GM19468 (cell line): Measurements from ENCODE around the gene SEC61A1.

ENCODE experiments used
- ATAC-seq: cut with Tn5 transposase; IDR thresholded peaks from one replicate; pipeline ENCODE4 v1.9.1; 2021; ENCODE audit warnings: mild to moderate bottlenecking, moderate library complexity, moderate number of reproducible peaks; ENCODE audit not compliant: unreplicated experiment; ENCODE audit errors: extremely low read depth

SEC61A1 gene

DNA sequence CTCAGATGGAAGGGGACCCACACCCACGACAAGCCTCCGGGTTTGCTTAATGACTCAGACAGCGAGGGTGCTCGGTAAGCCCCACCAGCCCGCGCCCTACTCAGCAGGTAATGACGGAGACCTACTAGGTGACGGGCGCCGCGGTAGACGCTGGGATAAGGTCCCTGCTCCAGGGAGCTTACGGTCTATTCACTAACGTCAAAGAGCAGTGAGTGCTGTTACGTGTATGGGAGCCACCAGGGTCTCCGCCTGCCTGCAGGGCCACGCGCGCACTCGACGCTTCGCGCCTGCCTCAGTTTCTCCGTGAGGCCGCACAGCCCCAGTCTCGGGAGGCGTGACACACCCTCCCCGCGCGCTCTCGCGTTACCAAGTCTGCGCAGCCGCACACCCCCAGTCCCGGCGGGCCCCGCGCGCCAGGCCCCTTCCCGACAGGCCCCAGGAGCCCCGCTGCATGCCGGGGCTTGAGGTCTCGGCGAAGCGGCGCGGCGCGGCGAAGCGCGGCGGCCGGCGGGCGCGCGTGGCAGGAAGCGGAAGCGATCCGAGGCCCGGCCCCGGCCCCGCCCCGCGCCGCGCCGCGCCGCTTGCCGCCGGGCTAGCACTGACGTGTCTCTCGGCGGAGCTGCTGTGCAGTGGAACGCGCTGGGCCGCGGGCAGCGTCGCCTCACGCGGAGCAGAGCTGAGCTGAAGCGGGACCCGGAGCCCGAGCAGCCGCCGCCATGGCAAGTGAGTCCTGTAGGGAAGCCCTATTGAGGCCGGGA, at the start of gene SEC61A1:
Gene SEC61A1 (plus strand): TSS at position 601 of the 758 bp plus-strand sequence. CDS start 116 bp downstream, at position 717.
- ATAC-seq: peak; percentile 89

DNA sequence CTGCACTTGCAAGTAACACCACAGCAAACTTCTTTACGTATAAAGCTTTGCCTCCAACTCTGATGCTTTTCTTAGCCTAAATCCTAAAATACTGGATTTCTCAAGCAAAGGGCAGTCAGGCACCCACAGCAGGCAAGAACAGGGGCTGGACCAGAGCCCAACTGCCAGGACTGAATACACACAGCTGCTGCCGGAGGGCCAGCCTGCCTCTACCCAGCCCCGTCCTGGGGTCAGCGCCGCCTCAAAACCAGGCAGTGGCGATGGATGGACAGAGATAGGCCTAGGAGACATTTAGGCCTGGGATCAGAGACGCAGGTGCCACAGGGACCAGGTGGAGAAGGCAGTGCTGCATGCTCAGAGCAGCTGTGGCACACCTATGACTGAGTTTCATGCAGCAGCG, 47.6 kb upstream of the SEC61A1 start:
- ATAC-seq: no peak

DNA sequence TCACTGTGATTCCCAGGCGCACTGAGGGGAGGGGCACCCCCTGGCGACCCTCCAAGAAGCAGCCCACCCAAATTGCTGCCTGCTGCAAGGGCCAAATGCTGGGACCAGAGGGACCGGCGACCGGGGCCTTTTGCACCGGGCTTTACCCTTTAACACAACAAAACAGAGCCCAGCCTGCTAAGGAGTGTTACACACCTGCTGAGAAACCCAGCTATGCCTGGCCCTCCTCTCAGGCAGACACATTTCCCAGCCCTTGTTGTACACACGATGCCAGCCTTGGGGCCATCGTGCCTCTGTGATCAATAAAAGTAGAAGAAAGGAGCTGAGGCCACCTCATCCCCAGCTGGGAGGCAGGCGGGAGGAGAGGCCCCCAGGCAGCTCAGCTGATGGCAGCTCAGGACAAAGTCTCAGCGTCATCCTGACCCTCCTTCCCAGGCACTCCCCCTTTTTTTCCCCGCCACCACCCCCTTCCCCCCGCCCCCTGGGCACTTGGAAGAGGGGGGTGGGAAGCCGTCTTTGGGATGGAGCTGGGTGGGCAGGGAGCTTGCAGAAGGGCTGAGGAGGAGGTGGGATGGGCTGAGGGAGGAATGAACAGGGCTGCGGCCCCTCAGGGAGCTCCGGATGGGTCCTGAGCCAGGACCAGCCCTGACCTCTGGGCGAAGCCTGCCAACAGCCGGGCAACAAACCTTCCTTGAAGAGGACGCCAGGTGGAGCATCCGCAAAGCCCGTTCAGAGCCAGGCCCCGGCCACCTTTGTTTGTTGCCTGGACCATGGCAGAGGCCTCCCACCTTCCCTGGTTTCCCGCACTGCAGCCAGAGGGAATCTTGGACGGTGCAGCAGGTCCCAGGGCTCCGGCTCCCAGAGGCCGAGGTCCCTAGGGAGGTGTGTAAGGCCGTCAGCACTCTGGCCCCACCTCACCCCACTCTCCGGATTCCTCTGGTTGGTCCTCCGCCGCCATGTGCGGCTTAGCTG, 45.9 kb upstream of the SEC61A1 start:
- ATAC-seq: no peak

DNA sequence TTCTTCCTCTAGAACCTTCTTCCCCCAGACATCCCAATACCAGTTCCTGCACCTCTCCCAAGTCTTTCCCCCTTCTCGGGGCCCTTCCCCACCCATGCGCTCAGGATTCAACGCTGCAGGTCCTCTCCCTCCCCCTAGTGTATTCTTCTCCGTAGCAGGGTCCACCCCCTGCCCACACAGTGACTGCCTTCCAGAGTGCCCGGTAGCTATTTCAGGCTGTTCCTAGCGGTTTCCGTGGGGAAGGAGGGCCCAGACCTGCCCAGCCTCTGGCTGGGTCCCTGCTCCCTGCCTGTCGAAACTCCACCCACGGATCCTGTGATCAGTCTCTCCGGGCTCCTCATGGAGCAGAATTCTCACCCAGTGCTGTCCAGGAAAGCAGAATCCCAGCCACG, 45.2 kb upstream of the SEC61A1 start:
- no peak for ATAC-seq

DNA sequence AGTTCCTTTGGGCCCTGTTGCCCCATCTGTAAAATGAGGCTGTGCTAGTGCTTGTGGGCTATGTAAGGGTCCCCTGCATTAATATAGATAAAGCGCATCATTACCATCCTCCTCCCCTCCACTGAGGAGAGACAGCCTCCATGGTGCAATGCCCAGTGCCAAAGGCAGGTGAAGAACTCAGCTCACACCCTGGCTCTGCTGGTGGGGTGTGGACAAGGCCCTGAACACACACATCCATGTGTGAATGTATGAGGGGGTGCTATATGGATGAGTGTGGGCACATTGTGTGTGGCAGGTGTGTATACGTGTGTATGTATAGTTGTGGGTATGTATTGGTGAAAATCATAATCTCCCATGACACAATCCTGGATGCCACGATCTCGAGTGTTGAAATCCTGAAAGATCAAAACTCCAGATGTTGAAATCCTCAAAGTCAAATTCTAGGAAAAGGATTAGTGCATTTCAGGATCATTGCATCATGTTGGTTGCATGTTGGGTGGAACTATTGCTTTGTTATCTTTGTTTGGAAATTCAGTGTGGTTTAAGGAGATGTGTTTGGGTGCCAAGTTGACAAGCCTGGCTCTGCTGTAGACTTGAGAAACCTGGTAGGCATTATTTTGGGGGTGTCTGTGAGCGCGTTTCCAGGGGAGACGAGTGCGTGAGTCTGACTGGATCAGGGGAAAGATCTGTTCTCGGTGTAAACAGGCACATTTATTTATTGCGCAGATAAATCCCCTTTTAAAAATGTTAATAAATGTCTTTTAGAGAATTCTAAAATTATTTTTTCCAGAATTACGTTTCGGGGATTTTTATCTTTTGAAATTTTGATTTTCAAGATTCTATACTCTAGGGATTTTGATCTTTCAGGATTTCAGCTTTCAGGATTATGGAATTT, 42.0 kb upstream of the SEC61A1 start:
- ATAC-seq: no peak

DNA sequence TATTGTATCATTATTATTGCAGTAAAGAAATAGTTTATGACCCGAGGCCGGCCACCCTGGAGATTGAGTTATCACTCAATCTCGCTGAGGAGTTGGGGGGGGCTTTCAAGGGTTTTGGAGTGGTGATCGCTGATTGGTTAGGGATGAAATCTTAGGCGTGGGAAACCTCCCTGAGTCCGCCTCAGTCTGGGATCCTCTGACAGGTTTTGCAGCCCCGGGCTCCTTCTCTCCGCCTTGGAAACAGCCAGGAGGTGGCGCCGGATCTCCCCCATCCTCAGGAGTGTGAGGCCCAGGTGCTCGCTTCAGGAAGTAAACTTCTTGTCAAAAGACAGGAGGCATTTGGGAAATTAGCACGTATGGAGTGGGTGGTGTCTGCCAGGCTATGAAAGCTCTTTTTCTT, 41.1 kb upstream of the SEC61A1 start:
- no peak for ATAC-seq

DNA sequence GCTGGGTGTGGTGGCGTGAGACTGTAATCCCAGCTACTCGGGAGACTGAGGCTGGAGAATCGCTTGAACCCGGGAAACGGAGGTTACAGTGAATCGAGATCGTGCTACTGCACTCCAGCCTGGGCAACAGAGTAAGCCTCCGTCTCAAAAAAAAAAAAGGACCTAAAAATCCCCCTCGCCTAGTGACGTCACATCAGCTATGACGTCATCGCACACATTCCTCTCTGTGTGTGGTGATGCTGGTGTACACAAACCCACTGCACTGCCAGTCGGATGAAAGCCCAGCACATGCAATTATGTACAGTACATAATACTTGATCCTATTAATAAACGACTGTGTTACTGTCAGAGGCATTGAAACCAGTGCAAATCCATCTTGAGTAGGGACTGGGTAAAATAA, 40.2 kb upstream of the SEC61A1 start:
- no peak for ATAC-seq

DNA sequence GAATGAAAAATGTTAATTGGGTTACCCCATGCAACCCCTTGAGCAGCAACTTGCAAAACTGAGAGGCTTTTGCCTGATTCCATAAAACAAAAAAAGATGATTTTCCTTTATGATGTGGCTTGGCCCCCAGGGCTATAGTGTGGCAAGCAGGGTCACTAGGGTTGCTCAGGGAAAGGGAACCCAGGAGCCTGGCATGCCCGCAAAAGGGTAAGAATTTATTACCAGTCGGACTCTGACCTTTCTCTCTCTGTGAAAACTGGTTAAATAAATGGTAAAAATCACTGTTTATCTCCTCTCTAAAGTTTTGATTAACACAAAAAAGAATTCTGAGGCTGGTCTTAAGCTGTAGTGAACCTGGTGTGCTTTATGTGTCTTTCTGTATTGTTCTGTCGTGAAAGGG, 37.7 kb upstream of the SEC61A1 start:
- no peak for ATAC-seq

DNA sequence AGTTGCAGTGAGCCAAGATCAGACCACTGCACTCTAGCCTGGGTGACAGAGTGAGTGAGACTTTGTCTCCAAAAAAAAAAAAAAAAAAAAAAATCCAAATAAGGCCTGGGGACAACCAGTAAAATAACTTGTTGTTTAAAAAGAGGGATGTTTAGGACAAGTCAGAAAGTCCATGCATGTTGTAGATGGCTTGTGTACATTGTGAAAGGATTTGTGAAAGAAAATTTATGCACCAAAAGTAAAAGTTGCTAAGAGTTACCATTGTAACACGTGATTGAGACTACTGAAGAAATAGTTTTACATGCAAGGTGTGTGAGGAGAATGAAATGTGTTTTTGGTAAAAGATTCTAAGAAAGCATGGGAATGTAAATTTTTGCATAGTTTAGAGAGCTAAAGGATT, 35.7 kb upstream of the SEC61A1 start:
- no peak for ATAC-seq

DNA sequence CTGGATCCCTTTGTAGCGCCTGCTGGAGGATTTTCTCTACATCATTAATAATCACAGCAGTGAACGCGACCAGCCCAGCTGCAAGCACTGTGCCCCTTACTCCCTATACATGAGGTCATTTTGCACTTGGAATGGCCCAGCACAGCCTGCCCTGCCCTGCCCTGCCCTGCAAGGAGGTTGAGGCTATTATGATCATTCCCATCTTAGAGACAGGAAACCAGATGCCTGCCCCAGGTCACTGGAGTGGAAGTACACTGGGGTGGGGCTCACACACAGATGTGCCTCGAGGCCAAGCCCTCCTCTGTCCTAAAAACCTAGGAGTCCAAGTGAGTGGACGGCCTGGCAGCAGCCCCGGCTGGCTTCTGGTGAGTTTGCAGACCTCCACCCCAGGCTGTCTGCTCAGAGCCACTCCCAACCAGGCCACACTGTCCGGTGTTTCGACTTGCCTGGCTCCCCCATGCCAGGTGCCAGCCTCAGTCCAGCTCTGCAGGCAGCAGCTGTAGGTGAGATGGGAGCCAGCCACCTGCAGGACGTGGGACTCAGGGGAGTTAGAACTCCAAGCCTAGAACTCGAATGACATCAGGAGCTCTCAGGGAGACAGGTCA, 30.4 kb upstream of the SEC61A1 start:
- ATAC-seq: no peak

DNA sequence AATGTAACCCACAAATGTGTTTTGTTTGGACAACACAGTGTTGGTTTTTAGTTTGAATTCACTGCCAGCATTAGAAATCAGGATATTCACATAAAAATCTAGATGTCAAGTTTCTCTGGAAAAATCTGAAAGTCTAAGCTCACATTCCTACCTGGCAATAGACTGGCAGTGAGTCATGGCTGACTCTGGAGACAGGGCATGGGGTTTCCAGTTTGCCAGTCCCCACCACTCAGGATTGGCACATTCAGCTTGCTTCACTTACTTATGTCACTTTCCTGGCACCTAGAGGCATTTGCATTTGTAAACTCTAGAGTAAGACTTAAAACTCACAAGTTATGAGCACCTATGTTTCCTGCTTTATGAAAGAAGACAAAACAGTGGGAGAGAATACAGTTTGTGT, 19.1 kb upstream of the SEC61A1 start:
- ATAC-seq: no peak

DNA sequence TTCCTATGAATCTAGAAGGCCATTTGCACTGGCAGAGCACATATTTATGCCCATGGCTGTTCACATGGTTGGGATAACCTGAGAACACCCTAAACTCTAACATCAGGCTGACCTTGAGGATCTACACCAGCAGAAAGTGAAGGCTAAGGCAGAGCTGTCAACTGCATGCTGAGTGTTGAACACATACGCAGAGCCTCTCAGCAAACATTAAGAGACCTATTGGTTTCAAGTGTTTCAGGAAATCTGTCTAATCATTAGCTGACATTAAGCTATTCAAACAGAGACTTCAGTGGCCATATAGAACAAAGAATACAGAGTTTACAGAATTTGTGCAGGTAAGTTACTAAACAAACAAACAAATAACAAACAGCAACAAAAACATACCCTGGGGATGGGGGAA, 16.1 kb upstream of the SEC61A1 start:
- ATAC-seq: no peak

DNA sequence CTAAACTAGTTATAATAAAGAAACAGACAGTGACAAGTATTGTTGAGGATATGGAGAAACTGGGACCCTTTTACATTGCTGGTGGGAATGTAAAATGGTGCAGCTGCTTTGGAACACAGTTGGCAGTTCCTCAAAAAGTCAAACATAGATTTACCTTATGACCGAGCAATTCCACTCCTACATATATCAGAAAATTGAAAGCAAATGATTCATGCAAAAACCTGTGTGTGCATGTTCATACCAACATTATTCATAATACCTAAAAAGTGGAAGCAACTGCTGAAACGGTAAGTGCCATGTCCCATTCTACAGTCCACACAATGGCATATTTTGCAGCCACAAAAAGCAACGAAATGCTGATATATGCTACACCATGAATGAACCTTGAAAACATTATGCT, 12.2 kb upstream of the SEC61A1 start:
- no peak for ATAC-seq

DNA sequence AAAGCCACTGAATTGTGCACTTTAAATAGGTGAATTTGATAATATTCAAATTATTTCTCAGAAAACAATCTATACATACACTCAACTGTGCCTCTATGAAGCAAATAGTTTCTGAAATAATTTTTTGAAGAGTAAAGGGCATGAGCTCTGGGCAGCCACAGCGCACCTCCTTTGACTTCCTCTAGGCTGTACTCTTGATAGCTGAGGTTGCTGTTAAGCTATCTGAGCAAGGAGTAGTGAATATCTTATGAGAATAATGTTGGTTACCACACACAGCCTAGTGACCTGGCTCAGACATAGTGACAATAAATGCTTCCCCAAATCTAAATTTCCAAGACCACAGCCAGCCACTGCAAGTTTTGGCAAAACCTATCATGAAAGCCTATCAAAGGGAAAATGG, 11.6 kb upstream of the SEC61A1 start:
- no peak for ATAC-seq

DNA sequence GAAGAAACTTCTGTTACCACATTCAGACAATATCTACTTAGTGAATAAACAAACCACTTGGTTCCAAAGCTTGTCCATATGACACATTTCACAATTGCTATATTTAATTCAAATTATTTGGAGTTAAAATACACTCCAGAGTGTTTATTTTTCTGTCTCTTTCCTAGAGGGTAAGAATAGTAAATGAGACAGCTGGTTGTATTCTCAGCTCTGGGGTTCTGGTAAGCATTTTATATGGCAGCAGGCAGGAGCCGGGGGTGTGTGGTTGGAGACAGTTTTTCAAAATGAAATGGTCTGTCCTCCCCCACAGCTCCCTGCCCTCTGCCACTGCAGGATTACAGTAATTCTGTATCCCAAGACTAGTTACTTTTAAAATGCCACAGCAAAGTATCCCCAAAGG, 10.9 kb upstream of the SEC61A1 start:
- ATAC-seq: no peak

DNA sequence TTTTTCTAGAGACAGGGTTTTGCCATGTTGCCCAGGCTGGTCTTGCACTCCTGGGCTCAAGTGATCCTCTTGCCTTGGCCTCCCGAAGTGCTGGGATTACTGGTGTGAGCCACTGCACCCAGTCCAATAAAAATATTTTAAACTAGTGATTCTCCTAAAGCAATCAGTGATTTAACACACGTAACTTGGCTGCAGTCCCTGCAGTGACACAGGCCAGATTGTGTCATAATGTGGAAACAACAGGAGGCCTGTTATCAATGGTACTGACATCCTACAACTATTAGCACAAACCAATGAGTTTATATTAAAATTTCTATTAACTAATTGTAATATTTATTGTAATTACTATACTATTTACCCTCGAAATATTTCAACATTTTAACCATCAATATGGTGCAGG, 1.6 kb upstream of the SEC61A1 start:
- ATAC-seq: no peak

DNA sequence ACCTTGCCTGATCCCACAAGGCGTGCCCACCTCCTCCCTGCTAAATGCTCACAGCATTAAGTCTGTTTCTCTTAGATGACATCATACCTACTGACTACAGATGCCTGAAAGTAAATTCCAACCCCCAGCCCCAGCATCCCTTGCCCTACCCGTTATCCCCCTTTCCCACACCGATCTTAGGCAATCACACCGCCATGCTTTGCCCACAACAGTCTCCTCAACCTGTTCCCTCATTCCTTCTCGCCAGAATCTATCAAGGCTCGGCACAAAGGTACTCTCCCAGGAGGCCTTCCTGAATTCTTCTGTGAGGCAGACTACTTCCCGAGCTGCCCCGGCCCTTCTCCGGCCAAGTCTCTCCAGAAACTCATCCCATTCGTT, 789 bp upstream of the SEC61A1 start:
- ATAC-seq: no peak

DNA sequence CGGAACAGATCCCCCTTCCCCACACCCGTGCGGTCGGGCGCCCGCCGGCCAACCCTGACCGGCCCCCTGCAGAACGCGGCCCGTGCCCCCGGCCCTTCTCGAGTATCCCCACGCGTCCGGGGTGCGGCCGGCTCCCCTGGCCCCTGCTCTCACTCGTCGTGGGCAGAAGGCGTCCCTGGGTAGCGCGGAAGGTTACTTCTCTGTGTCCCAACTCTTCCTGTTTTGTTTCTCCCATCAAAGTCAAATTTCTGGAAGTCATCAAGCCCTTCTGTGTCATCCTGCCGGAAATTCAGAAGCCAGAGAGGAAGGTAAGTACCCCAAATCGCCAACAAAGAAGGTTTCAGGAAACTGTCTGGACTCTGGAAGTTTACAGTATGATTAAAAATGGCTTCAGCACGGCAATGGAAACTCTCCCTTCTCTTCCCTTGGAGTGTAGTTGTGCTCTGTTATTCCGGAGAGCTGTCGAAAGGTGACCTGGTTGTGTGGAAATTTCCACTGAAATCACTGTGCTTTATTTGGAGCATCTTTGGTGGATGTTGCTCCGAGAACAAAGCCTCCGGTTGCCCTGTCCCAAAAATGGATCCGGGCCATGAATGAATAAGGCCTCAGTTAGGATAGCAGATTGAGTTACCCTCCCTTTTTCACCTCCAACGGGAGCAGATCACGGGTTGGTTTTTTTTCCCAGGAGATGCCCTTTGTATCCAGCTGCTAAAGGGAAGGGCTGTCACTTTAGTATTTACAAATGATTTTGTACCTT, 536 bp downstream of the SEC61A1 start:
- ATAC-seq: no peak

DNA sequence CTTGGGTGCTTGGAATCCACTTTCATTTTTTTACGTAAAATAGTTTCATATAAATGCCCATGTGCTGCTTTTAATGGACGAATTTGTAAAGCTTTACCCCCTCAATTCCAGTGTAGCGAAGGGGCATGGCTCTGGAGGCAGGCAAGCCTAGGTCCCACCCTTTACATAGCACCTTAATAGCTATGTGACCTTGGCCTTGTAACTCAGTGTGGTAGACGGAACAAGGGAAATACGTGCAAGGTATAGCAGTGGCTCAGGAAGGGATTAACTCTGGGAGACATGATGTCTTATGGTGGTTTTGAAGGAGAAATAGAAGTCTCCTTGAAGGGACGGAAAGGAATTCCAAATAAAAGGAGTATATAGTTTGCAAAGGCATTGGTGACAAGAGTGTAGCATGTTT, 1.4 kb downstream of the SEC61A1 start:
- ATAC-seq: no peak
